Stimulated activated CD4-positive, alpha-beta T cell treated with anti-CD3 and anti-CD28 coated beads, Interleukin-1b, Interleukin-23, amount 100 ng/mL, for 24 hours (primary cell): ENCODE results near the gene RLN2.

ENCODE experiments used
- DNase-seq, 4 experiments: peaks; one replicate each; pipeline ENCODE4 v3.0.0-alpha.2; 2020; ENCODE audit warnings: low read depth in 4 of 4, low spot score in 1 of 4

RLN2 gene

GRCh38 chr9:5269249-5269715, 35.2 kb downstream of the RLN2 start:
- DNase-seq: no peak

- DNase-seq: no peak
Measured at GRCh38 chr9:5265939-5266338, 38.6 kb downstream of the RLN2 start.

- DNase-seq: no peak
Measured at GRCh38 chr9:5264219-5264595, 40.3 kb downstream of the RLN2 start.

GRCh38 chr9:5263351-5264218, 40.9 kb downstream of the RLN2 start:
- DNase-seq: no peak
